BJ (cell line): ENCODE measurements around the gene ASIP. TPM values are rescaled to one million over a fixed set of nuclear protein-coding genes. Genes with fewer than 3 reads are reported as not detected.

Experiments used
- CTCF ChIA-PET: fragments of 350-600 bp; formaldehyde crosslinking; extraction: SDS; loops from one replicate; lab custom pipeline; 2021; ENCODE audit warnings: antibody characterized with exemption, inconsistent platforms; lab: Yijun Ruan, JAX
- POLR2A ChIA-PET: fragments of 300-600 bp; sonication (Branson Sonifier 250); formaldehyde crosslinking; extraction: SDS; loops from one replicate; lab custom pipeline; 2021; ENCODE audit warnings: antibody characterized with exemption; lab: Charles Lee
- DNase-seq: peaks from one replicate; pipeline ENCODE4 v3.0.0-alpha.2; 2011; ENCODE audit warnings: low read depth
- H3K27me3 ChIP-seq: 2 replicates; pipeline ENCODE4 v1.6.0; 2011; ENCODE audit warnings: low read length; ENCODE audit not compliant: control insufficient read depth, insufficient read depth
- H3K36me3 ChIP-seq: 2 replicates; pipeline ENCODE4 v1.5.1; 2011; ENCODE audit warnings: low read length; ENCODE audit not compliant: control insufficient read depth, insufficient read depth
- H3K4me3 ChIP-seq: 2 replicates; pipeline ENCODE4 v1.5.1; 2011; ENCODE audit warnings: low read depth, mild to moderate bottlenecking, control low read depth, low read length
- polyA plus RNA-seq: library from polyadenylated mRNA; depleted of rRNA; stranded (reverse); fragments of >200 nt; gene quantifications from 2 replicates; pipeline ENCODE4 v1.2.3, GENCODE V29; 2011
- TF ChIP-seq, protein P1 (sequence below): IDR thresholded peaks from 2 replicates; pipeline ENCODE4 v1.5.1; 2011; ENCODE audit warnings: low read depth, mild to moderate bottlenecking, control low read depth, inconsistent platforms, low read length, moderate library complexity; ENCODE audit not compliant: insufficient read depth

ASIP gene
- polyA plus RNA-seq, 1 experiment, result not detected

DNA sequence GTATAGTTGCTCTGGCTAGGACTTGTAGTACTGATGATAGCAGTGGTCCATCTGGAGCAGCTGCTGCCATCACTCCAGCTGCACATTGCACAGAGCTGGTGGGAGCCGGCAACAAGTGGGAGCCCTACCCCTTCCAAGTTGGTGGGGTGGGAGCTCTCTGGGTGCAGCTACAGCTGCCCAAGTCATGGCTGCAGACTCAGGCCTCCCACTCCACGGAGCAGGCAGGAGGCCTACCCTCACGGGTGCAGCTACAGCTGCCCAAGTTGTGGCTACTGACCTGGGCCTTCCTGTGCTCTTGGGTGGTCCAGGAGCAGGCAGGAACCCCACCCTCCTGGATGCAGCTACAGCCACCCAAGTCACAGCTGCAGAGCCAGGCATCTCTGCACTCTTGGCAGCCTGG lies 32.1 kb upstream of the ASIP start:
- H3K4me3 ChIP-seq, result no peak overlapping the region
- DNase-seq, result no peak
- ChIA-PET CTCF (interaction anchor here (0.6 to 3.2 kb wide), 2 partner anchors 18 to 40 kb away, joined by 3 to 14 read pairs; no protein-coding TSS in a partner anchor), POLR2A (no interaction called here)
- TF ChIP-seq, protein P1, sequence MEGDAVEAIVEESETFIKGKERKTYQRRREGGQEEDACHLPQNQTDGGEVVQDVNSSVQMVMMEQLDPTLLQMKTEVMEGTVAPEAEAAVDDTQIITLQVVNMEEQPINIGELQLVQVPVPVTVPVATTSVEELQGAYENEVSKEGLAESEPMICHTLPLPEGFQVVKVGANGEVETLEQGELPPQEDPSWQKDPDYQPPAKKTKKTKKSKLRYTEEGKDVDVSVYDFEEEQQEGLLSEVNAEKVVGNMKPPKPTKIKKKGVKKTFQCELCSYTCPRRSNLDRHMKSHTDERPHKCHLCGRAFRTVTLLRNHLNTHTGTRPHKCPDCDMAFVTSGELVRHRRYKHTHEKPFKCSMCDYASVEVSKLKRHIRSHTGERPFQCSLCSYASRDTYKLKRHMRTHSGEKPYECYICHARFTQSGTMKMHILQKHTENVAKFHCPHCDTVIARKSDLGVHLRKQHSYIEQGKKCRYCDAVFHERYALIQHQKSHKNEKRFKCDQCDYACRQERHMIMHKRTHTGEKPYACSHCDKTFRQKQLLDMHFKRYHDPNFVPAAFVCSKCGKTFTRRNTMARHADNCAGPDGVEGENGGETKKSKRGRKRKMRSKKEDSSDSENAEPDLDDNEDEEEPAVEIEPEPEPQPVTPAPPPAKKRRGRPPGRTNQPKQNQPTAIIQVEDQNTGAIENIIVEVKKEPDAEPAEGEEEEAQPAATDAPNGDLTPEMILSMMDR, result no peak
- H3K36me3 ChIP-seq, result no peaks in the 10 kb centered on the region
- no peaks in the 10 kb centered on the region for H3K27me3 ChIP-seq

DNA sequence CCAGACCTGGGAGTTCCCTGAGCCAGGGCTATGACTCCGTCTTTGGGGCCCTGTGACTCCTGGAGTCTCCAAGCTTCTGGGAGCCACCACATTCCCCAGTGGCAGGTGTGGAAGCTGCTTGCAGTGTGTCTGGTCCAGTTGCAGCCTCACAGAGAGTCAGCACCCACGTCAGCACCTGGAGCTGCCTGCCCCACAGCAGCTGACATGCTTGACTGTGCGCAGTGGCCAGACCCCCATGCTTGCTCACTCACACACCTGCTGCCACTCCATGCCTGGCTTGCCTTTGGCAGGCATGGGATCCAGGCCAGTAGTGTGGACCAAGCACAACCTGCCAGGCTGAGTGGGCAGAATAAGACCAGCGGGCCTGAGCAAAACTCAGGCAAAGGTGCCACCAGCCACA lies 31.0 kb upstream of the ASIP start:
- POLR2A ChIA-PET, result no interaction called here

DNA sequence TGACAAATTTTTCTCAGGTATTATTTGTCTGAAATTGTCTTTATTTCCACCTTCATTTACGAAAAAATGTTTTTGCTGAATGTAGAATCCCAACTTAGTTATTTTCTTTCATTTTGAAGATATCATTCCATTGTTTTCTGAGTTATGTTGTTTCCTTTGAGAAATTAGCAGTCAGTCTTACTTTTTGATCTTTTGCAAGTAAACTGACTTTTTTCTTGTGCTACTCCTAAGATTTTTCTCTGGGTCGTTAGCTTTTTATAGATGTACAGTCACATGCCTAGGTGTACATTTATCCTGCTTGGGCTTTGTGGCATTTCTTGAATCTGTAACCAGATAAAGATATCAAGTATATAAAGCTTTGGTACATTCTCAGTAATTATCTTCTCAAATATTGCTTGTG lies 29.6 kb upstream of the ASIP start:
- TF ChIP-seq, protein P1, result no peak
- ChIA-PET POLR2A (no interaction called here), CTCF (no interaction called here)
- no peak for DNase-seq
- Histone ChIP-seq H3K4me3 (no peak overlapping the region), H3K36me3 (no peaks in the 10 kb centered on the region), H3K27me3 (no peaks in the 10 kb centered on the region)

More for the DNA sequence above, 31.0 kb upstream of the ASIP start:
- DNase-seq, result no peak
- no peak overlapping the region for H3K4me3 ChIP-seq
- CTCF ChIA-PET, result interaction anchor here (3.2 kb wide), 1 partner anchor 19 kb away, joined by 14 read pairs; no protein-coding TSS in a partner anchor
- no peaks in the 10 kb centered on the region for H3K27me3 ChIP-seq
- TF ChIP-seq, protein P1, result no peak
- H3K36me3 ChIP-seq, result no peaks in the 10 kb centered on the region

DNA sequence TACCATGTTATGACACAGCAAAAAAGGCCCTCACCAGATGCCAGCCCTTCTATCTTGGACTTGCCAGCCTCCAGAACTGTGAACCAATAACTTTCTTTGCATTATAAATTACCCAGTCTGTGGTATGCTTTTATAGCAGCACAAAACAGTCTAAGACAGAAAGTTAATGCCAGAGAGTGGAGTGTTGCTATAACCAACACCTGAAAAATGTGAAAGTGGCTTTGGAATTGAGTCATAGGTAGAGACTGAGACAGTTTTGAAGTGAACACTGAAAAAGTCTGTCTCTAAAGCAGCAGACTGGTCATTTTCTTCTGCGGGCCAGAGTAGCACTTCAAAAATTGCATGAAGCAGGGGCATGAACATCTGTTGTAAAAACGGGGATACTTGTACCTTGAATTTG lies 28.0 kb upstream of the ASIP start:
- ChIA-PET POLR2A (no interaction called here), CTCF (no interaction called here)
- TF ChIP-seq, protein P1, result no peak

DNA sequence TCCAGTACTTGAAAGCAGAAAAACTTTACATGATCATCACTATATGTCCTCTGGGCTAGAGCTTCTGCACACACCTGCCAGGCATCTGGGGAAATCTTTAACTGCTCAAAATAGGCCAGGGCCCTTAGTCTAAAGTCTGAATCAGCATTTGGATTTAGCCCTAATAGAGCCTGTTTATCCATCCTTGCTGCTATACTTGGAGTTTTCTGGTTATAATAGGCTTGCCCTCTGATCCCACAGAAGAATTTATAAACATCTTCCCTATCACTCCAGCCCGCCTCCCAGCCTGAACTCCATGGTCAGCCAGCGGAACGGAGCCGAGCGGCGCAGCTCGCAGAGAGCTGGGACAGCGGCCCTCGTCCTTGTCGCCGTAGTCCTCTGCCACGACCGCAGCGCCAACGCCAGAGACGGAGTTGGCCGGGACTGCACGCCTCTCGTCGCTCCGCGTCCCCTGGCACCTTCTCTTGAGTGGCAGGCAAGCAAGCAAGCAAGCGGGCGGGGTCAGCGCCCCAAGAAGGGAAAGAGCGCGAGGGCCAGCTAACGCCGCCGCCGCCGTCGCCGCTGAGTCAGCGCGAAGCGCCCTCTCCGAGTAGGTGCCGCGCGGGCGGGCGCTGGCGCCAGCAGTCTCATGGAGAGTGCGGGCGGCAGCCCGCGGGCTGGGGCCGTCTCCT lies 25.4 kb upstream of the ASIP start:
- CTCF ChIA-PET, result interaction anchor here (1.4 to 4.7 kb wide), 4 partner anchors 22 to 97 kb away, joined by 3 to 19 read pairs (median 4); no protein-coding TSS in a partner anchor
- TF ChIP-seq, protein P1, result no peak

More for the DNA sequence above, 28.0 kb upstream of the ASIP start:
- Histone ChIP-seq H3K27me3 (no peaks in the 10 kb centered on the region), H3K36me3 (no peaks in the 10 kb centered on the region), H3K4me3 (no peak overlapping the region)
- no peak for DNase-seq

More for the DNA sequence above, 25.4 kb upstream of the ASIP start:
- no peak for DNase-seq
- Histone ChIP-seq H3K36me3 (no peaks in the 10 kb centered on the region), H3K27me3 (no peaks in the 10 kb centered on the region), H3K4me3 (peak overlapping the region; percentile 50)
- POLR2A ChIA-PET, result interaction anchor here (0.6 kb wide), 1 partner anchor 32 kb away, joined by 4 read pairs; no protein-coding TSS in a partner anchor
